NCI-H460 (cell line): ENCODE data around the gene SRI. TPM values are rescaled to one million over a fixed set of nuclear protein-coding genes. Genes with fewer than 3 reads are reported as not detected.
"Not testable (repeated sequence)": the region's sequence is repeated elsewhere in the genome, so short reads cannot be mapped to it uniquely, and the experiment has no call there.

Experiments
- DNase-seq: peaks from one replicate; pipeline ENCODE4 v3.0.0-alpha.2; 2016; ENCODE audit warnings: low read depth; ENCODE audit errors: extremely low read depth
- polyA plus RNA-seq: library from polyadenylated mRNA; depleted of rRNA; stranded (reverse); fragments of >200 nt; gene quantifications from 2 replicates; pipeline ENCODE4 v1.2.3, GENCODE V29; 2014; cell fraction: nucleus; rRNA removed
- total RNA-seq: library from RNA; depleted of rRNA; stranded (reverse); fragments of >200 nt; shearing (Covaris generic); gene quantifications from 2 replicates; pipeline ENCODE4 v1.2.3, GENCODE V29; 2014; rRNA removed

The SRI gene
- total RNA-seq = 114 and 127 TPM in 2 replicates
- 105 and 139 TPM in 2 replicates for polyA plus RNA-seq

- peak; percentile 78 for DNase-seq
These were observed at the start of gene SRI for GRCh38 chr7:88219781-88220747. Gene SRI, minus strand, starts transcription at chr7:88220038. Its CDS starts 12 bp downstream, at chr7:88220026.

GRCh38 chr7:88269586-88269985 is 49.7 kb upstream of the SRI start:
- DNase-seq = no peak

- DNase-seq = no peak
These were observed 49.0 kb upstream of the SRI start for GRCh38 chr7:88268858-88269257.

- no peak for DNase-seq
These were observed 48.2 kb upstream of the SRI start for GRCh38 chr7:88268051-88268450.

- DNase-seq = no peak
These were observed 47.6 kb upstream of the SRI start for GRCh38 chr7:88267421-88267820.

- DNase-seq = not testable (repeated sequence)
These were observed 45.1 kb upstream of the SRI start for GRCh38 chr7:88264987-88265386.

- DNase-seq = no peak
These were observed 42.7 kb upstream of the SRI start for GRCh38 chr7:88262562-88262961.

- no peak for DNase-seq
These were observed 40.9 kb upstream of the SRI start for GRCh38 chr7:88260719-88261118.

GRCh38 chr7:88259656-88260380 is 40.0 kb upstream of the SRI start:
- no peak for DNase-seq

GRCh38 chr7:88258296-88258695 is 38.5 kb upstream of the SRI start:
- not testable (repeated sequence) for DNase-seq

- no peak for DNase-seq
These were observed 37.1 kb upstream of the SRI start for GRCh38 chr7:88256906-88257305.

- no peak for DNase-seq
These were observed 35.0 kb upstream of the SRI start for GRCh38 chr7:88254721-88255424.

- DNase-seq = no peak
These were observed 33.8 kb upstream of the SRI start for GRCh38 chr7:88253640-88254039.

- DNase-seq = no peak
These were observed 24.4 kb upstream of the SRI start for GRCh38 chr7:88244258-88244657.

GRCh38 chr7:88243345-88243909 is 23.6 kb upstream of the SRI start:
- DNase-seq = peak; percentile 35

- no peak for DNase-seq
These were observed 20.0 kb upstream of the SRI start for GRCh38 chr7:88239852-88240251.

- no peak for DNase-seq
These were observed 14.0 kb upstream of the SRI start for GRCh38 chr7:88233828-88234227.

GRCh38 chr7:88230646-88231045 is 10.8 kb upstream of the SRI start:
- DNase-seq = no peak

GRCh38 chr7:88229302-88229995 is 9.6 kb upstream of the SRI start:
- no peak for DNase-seq
